ENCODE data around the gene ADAM12. TPM values are rescaled to one million over a fixed set of nuclear protein-coding genes. Genes with fewer than 3 reads are reported as not detected.
"Not testable (repeated sequence)": the region's sequence is repeated elsewhere in the genome, so short reads cannot be mapped to it uniquely, and the experiment has no call there.

The ADAM12 gene
- polyA plus RNA-seq, 1 donor: 2.2 TPM

- H3K9me3 ChIP-seq (ENCODE audit: control insufficient read depth, low read depth, low read length); DNase-seq; H3K4me3 ChIP-seq (ENCODE audit: low read length); H3K27me3 ChIP-seq (ENCODE audit: control insufficient read depth, insufficient read depth, low read length); H3K36me3 ChIP-seq (ENCODE audit: control insufficient read depth, insufficient read depth, low read length); H3K27ac ChIP-seq (ENCODE audit: low read length); H3K4me1 ChIP-seq (ENCODE audit: control insufficient read depth, insufficient read depth, low read length): not testable (repeated sequence)
- WGBS (ENCODE audit: insufficient coverage, low lambda C conversion rate): no CpG with 5 or more reads among the region's 36 CpGs
Observed at GRCh38 chr10:125970077-125970630, 418.1 kb downstream of the ADAM12 start.

- Histone ChIP-seq H3K4me3 (ENCODE audit: low read length) (no peak overlapping the region), H3K36me3 (ENCODE audit: control insufficient read depth, insufficient read depth, low read length) (no peaks in the 10 kb centered on the region), H3K27ac (ENCODE audit: low read length) (no peak overlapping the region), H3K27me3 (ENCODE audit: control insufficient read depth, insufficient read depth, low read length) (no peaks in the 10 kb centered on the region), H3K9me3 (ENCODE audit: control insufficient read depth, low read depth, low read length) (peaks cover 5% of the 10 kb centered on the region), H3K4me1 (ENCODE audit: control insufficient read depth, insufficient read depth, low read length) (no peaks in the 10 kb centered on the region)
- DNase-seq: no peak
- no CpG with 5 or more reads among the region's 1 CpG for WGBS (ENCODE audit: insufficient coverage, low lambda C conversion rate)
Observed at GRCh38 chr10:125967533-125967932, 420.7 kb downstream of the ADAM12 start.

- Histone ChIP-seq H3K27me3 (ENCODE audit: control insufficient read depth, insufficient read depth, low read length) (no peaks in the 10 kb centered on the region), H3K27ac (ENCODE audit: low read length) (no peak overlapping the region), H3K9me3 (ENCODE audit: control insufficient read depth, low read depth, low read length) (no peaks in the 10 kb centered on the region), H3K4me1 (ENCODE audit: control insufficient read depth, insufficient read depth, low read length) (no peaks in the 10 kb centered on the region), H3K36me3 (ENCODE audit: control insufficient read depth, insufficient read depth, low read length) (no peaks in the 10 kb centered on the region), H3K4me3 (ENCODE audit: low read length) (no peak overlapping the region)
- DNase-seq: no peak
- no CpG with 5 or more reads among the region's 2 CpGs for WGBS (ENCODE audit: insufficient coverage, low lambda C conversion rate)
Observed at GRCh38 chr10:125964558-125964957, 423.7 kb downstream of the ADAM12 start.
